CD4-positive, alpha-beta memory T cell (primary cell): Measurements from ENCODE around the gene GOLPH3. TPM values are rescaled to one million over a fixed set of nuclear protein-coding genes. Genes with fewer than 3 reads are reported as not detected.
"Not testable (repeated sequence)": the region's sequence is repeated elsewhere in the genome, so short reads cannot be mapped to it uniquely, and the experiment has no call there.

Source experiments
- CTCF ChIA-PET: fragments of 350-600 bp; sonication (Branson Sonifier 250); formaldehyde crosslinking; loops from one replicate; lab custom pipeline; 2021; ENCODE audit warnings: inconsistent platforms; ENCODE audit not compliant: partially characterized antibody; lab: Charles Lee
- POLR2A ChIA-PET: fragments of 350-600 bp; sonication (Branson Sonifier 250); formaldehyde crosslinking; loops from one replicate; lab custom pipeline; 2021; ENCODE audit not compliant: partially characterized antibody; lab: Charles Lee
- DNase-seq, 5 donors: peaks; one replicate each; pipeline versions ENCODE4 v3.0.0 to v3.0.0-alpha.2; 2020 to 2022; ENCODE audit warnings: mixed read lengths in 1 of 5
- H3K27ac ChIP-seq: one replicate; pipeline ENCODE4 v1.7.0; 2013; ENCODE audit warnings: low read depth, low read length
- H3K27me3 ChIP-seq: 2 replicates; pipeline ENCODE4 v1.7.0; 2013; ENCODE audit warnings: mild to moderate bottlenecking, low read length, moderate library complexity; ENCODE audit not compliant: insufficient read depth
- H3K36me3 ChIP-seq: 2 replicates; pipeline ENCODE4 v1.7.0; 2013; ENCODE audit warnings: mild to moderate bottlenecking, low read length, moderate library complexity; ENCODE audit not compliant: insufficient read depth
- H3K4me1 ChIP-seq: 2 replicates; pipeline ENCODE4 v1.7.0; 2013; ENCODE audit warnings: mild to moderate bottlenecking, low read length, moderate library complexity; ENCODE audit not compliant: insufficient read depth
- H3K4me3 ChIP-seq, 2 donors: one replicate each; pipeline ENCODE4 v1.7.0; 2013; ENCODE audit warnings: low read length in 2 of 2, mild to moderate bottlenecking in 1 of 2
- H3K9me3 ChIP-seq, 2 donors: one replicate each; pipeline ENCODE4 v1.7.0; 2013; ENCODE audit warnings: low read length in 2 of 2, control low read depth in 1 of 2; ENCODE audit not compliant: control insufficient read depth in 1 of 2
- H3K27ac Mint-ChIP-seq, 7 donors: one replicate each; pipeline ENCODE4 v1.8.0; 2020 to 2021; ENCODE audit warnings: mixed read lengths in 7 of 7, mild to moderate bottlenecking in 6 of 7, inconsistent platforms in 3 of 7, moderate library complexity in 3 of 7
- H3K27me3 Mint-ChIP-seq, 2 donors: one replicate each; pipeline ENCODE4 v1.8.0; 2020 to 2021; ENCODE audit warnings: mixed read lengths in 2 of 2
- H3K36me3 Mint-ChIP-seq, 2 donors: one replicate each; pipeline ENCODE4 v1.8.0; 2020 to 2021; ENCODE audit warnings: mixed read lengths in 2 of 2, inconsistent platforms in 1 of 2, mild to moderate bottlenecking in 1 of 2
- H3K4me1 Mint-ChIP-seq, 4 donors: one replicate each; pipeline ENCODE4 v1.8.0; 2020 to 2021; ENCODE audit warnings: mixed read lengths in 4 of 4, mild to moderate bottlenecking in 1 of 4
- H3K4me3 Mint-ChIP-seq, 8 donors: one replicate each; pipeline ENCODE4 v1.8.0; 2020 to 2021; ENCODE audit warnings: mixed read lengths in 8 of 8, mild to moderate bottlenecking in 7 of 8, moderate library complexity in 6 of 8, inconsistent platforms in 3 of 8
- H3K9me3 Mint-ChIP-seq, 8 donors: one replicate each; pipeline ENCODE4 v1.8.0; 2020 to 2021; ENCODE audit warnings: mixed read lengths in 8 of 8, mild to moderate bottlenecking in 5 of 8, inconsistent platforms in 3 of 8, moderate library complexity in 1 of 8
- intact Hi-C: fragments of 100-400 bp; cut with micrococcal nuclease; formaldehyde crosslinking; loops from one replicate; pipeline ENCODE4 v1.15.1; 2023
- polyA plus RNA-seq, 2 donors: library from polyadenylated mRNA; unstranded; fragments of 300-500 nt; fragmentation: Illumina TruSeq; gene quantifications; one replicate each; pipeline ENCODE4 v1.2.3, GENCODE V29; 2021
- total RNA-seq, 2 experiments: library from RNA; stranded (reverse); gene quantifications; one replicate each; pipeline ENCODE4 v1.2.3, GENCODE V29; 2021

The GOLPH3 gene
- total and polyA plus RNA-seq, 4 experiments from 2014 or later = 67.4 to 107 (median 86.2) TPM

- POLR2A ChIA-PET = no interaction called here
- Histone ChIP-seq H3K27me3 (no peaks in the 10 kb centered on the region), H3K36me3 (no peaks in the 10 kb centered on the region), H3K9me3 (no peaks in the 10 kb centered on the region), H3K27ac (no peak overlapping the region), H3K4me3 (no peak overlapping the region), H3K4me1 (no peaks in the 10 kb centered on the region)
- CTCF ChIA-PET = interaction anchor here (2.3 kb wide), 1 partner anchor 140 kb away, joined by 6 read pairs; no protein-coding TSS in a partner anchor
- no peak overlapping the region for H3K27ac Mint-ChIP-seq
- peaks cover 0 to 7% (median 0%) of the 10 kb centered on the region in 8 donors for H3K9me3 Mint-ChIP-seq
- no peak for DNase-seq
- H3K4me1 Mint-ChIP-seq = no peaks in the 10 kb centered on the region
- intact Hi-C loops = no loop called here
- no peak overlapping the region for H3K4me3 Mint-ChIP-seq
- no peaks in the 10 kb centered on the region for H3K36me3 Mint-ChIP-seq
- peaks cover 0 to 4% of the 10 kb centered on the region in 2 donors for H3K27me3 Mint-ChIP-seq
These were observed 16.0 kb upstream of the GOLPH3 start for GRCh38 chr5:32190095-32190494.

DNA sequence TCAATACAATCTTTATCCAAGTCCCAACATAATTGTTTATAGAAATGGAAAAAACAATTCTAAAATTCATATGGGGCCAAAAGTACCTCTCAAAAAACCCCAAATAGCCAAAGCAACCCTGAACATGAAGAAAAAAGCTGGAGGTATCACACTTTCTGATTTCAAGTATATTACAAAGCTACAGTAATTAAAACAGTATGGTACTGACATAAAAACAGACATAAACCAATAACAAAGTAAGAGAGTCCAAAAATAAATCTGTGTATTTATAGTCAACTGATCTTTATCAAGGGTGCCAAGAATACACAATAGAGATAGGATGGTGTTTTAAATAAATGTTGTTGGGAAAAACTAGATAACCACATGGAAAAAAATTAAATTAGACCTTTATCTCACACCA, 13.6 kb upstream of the GOLPH3 start:
- POLR2A ChIA-PET = no interaction called here
- intact Hi-C loops = no loop called here

DNA sequence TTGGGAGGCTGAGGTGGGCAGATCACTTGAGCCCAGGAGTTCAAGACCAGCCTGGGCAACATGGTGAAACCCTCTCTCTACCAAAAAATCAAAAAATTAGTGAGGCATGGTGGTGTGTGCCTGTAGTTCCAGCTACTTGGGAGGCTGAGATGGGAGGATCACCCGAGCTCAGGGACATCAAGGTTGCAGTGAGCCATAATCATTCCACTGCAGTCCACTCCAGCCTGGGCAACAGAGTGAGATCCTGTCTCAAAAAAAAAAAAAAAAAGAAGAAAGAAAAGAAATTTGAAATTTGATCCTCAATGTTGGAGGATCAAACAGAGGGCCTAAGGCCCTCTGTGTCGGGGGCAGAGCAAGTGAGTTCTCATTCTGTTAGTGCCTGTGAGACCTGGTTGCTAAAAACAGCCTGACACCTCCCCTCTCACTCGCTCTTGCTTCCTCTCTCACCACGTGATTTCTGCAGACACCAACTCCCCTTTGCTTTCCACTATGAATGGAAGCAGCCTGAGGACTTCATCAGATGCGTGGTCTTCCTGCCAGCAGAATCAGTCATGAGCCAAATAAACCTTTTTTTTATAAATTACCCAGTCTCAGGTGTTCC, 8.4 kb upstream of the GOLPH3 start:
- POLR2A ChIA-PET = no interaction called here
- no peaks in the 10 kb centered on the region for H3K36me3 Mint-ChIP-seq
- no peak for DNase-seq
- intact Hi-C loops = no loop called here
- peaks cover 0 to 3% (median under 1%) of the 10 kb centered on the region in 4 donors for H3K4me1 Mint-ChIP-seq
- Histone ChIP-seq H3K36me3 (no peaks in the 10 kb centered on the region), H3K27me3 (no peaks in the 10 kb centered on the region), H3K4me3 (no peak overlapping the region), H3K27ac (no peak overlapping the region), H3K4me1 (no peaks in the 10 kb centered on the region), H3K9me3 (no peaks in the 10 kb centered on the region)
- peaks cover 1 to 5% of the 10 kb centered on the region in 2 donors for H3K27me3 Mint-ChIP-seq
- peaks cover 0 to 3% (median 0%) of the 10 kb centered on the region in 8 donors for H3K9me3 Mint-ChIP-seq
- no peak overlapping the region for H3K27ac Mint-ChIP-seq
- no peak overlapping the region for H3K4me3 Mint-ChIP-seq
- CTCF ChIA-PET = no interaction called here

More for the DNA sequence above, 13.6 kb upstream of the GOLPH3 start:
- H3K27ac Mint-ChIP-seq = no peak overlapping the region
- Histone ChIP-seq H3K27ac (no peak overlapping the region), H3K9me3 (no peaks in the 10 kb centered on the region), H3K4me1 (no peaks in the 10 kb centered on the region), H3K4me3 (no peak overlapping the region), H3K27me3 (no peaks in the 10 kb centered on the region), H3K36me3 (no peaks in the 10 kb centered on the region)
- no peak overlapping the region for H3K4me3 Mint-ChIP-seq
- peaks cover 0 to 1% (median 0%) of the 10 kb centered on the region in 4 donors for H3K4me1 Mint-ChIP-seq
- DNase-seq = no peak
- no peaks in the 10 kb centered on the region for H3K36me3 Mint-ChIP-seq
- peaks cover 0 to 7% (median 0%) of the 10 kb centered on the region in 8 donors for H3K9me3 Mint-ChIP-seq
- CTCF ChIA-PET = no interaction called here
- H3K27me3 Mint-ChIP-seq = peaks cover 0 to 1% of the 10 kb centered on the region in 2 donors

GRCh38 chr5:32173267-32174010, 680 bp downstream of the GOLPH3 start:
- H3K36me3 ChIP-seq = peaks cover 3% of the 10 kb centered on the region
- Mint-ChIP-seq H3K4me3 (peak overlapping the region; percentile 94 to 99 (median 98)), H3K27me3 (peaks cover 2 to 4% of the 10 kb centered on the region in 2 donors), H3K4me1 (peaks cover 29 to 60% (median 38%) of the 10 kb centered on the region in 4 donors), H3K27ac (peak overlapping the region; percentile 93 to 99 (median 99)), H3K36me3 (peaks cover 24 to 44% of the 10 kb centered on the region in 2 donors), H3K9me3 (peaks cover 0 to 2% (median 0%) of the 10 kb centered on the region in 8 donors)
- peak overlapping the region; percentile 98 for H3K27ac ChIP-seq
- H3K4me3 ChIP-seq = peak overlapping the region; percentile 62 to 69
- intact Hi-C loops = loop anchor here (1.0 to 5.0 kb wide), 6 partner anchors 41 to 641 kb away; partner anchors contain the start of genes C5orf22, DROSHA, SUB1 and ZFR
- H3K9me3 ChIP-seq = no peaks in the 10 kb centered on the region
- CTCF ChIA-PET = interaction anchor here (0.6 to 1.1 kb wide), 5 partner anchors 9 to 416 kb away, joined by 3 read pairs; no protein-coding TSS in a partner anchor
- H3K27me3 ChIP-seq = no peaks in the 10 kb centered on the region
- peak in 4 of 5 donors; percentile 28 to 63 (median 42) for DNase-seq
- H3K4me1 ChIP-seq = peaks cover 38% of the 10 kb centered on the region
- POLR2A ChIA-PET = interaction anchor here (0.8 to 3.9 kb wide), 18 partner anchors 10 to 1835 kb away, joined by 3 to 19 read pairs (median 4); partner anchors contain the start of genes C5orf22, DROSHA, MTMR12 and SUB1

- Histone ChIP-seq H3K36me3 (peaks cover 5% of the 10 kb centered on the region), H3K27me3 (no peaks in the 10 kb centered on the region), H3K27ac (peak overlapping the region; percentile 98), H3K4me3 (peak overlapping the region; percentile 62 to 69), H3K4me1 (peaks cover 44% of the 10 kb centered on the region), H3K9me3 (no peaks in the 10 kb centered on the region)
- Mint-ChIP-seq H3K27ac (peak overlapping the region; percentile 93 to 99 (median 99)), H3K4me3 (peak overlapping the region; percentile 94 to 99 (median 98)), H3K9me3 (peaks cover 0 to 2% (median 0%) of the 10 kb centered on the region in 8 donors), H3K4me1 (peaks cover 32 to 64% (median 42%) of the 10 kb centered on the region in 4 donors), H3K36me3 (peaks cover 29 to 49% of the 10 kb centered on the region in 2 donors), H3K27me3 (peaks cover 2% of the 10 kb centered on the region in 2 donors)
- intact Hi-C loops = loop anchor here (1.0 to 5.0 kb wide), 4 partner anchors 9 to 641 kb away; partner anchors contain the start of genes C5orf22 and DROSHA
- ChIA-PET CTCF (interaction anchor here (1.2 kb wide), 1 partner anchor 96 kb away, joined by 3 read pairs; no protein-coding TSS in a partner anchor), POLR2A (interaction anchor here (0.9 to 3.9 kb wide), 10 partner anchors 9 to 1835 kb away, joined by 3 to 19 read pairs (median 8); partner anchors contain the start of genes C5orf22, DROSHA, MTMR12 and SUB1)
- peak in 4 of 5 donors; percentile 16 to 32 (median 26) for DNase-seq
These were observed 1.2 kb downstream of the GOLPH3 start for GRCh38 chr5:32172923-32173266.

- H3K4me1 Mint-ChIP-seq = peaks cover 32 to 59% (median 43%) of the 10 kb centered on the region in 4 donors
- POLR2A ChIA-PET = interaction anchor here (1.1 to 3.9 kb wide), 5 partner anchors 9 to 640 kb away, joined by 4 to 19 read pairs (median 12); partner anchors contain the start of genes C5orf22, DROSHA and MTMR12
- H3K9me3 ChIP-seq, H3K27me3 ChIP-seq, H3K9me3 Mint-ChIP-seq, H3K27me3 Mint-ChIP-seq, H3K36me3 ChIP-seq: not testable (repeated sequence)
- intact Hi-C loops = loop anchor here (1.0 to 5.0 kb wide), 4 partner anchors 8 to 640 kb away; partner anchors contain the start of genes C5orf22 and DROSHA
- H3K4me3 Mint-ChIP-seq = peak overlapping the region; percentile 94 to 99 (median 98)
- peak overlapping the region; percentile 98 for H3K27ac ChIP-seq
- peak in 4 of 5 donors; percentile 9 to 38 (median 20) for DNase-seq
- CTCF ChIA-PET = interaction anchor here (1.2 kb wide), 1 partner anchor 96 kb away, joined by 3 read pairs; no protein-coding TSS in a partner anchor
- peak overlapping the region; percentile 93 to 99 (median 99) for H3K27ac Mint-ChIP-seq
- H3K4me3 ChIP-seq = peak overlapping the region; percentile 62 to 69
- H3K36me3 Mint-ChIP-seq = peaks cover 29 to 51% of the 10 kb centered on the region in 2 donors
- peaks cover 49% of the 10 kb centered on the region for H3K4me1 ChIP-seq
These were observed 1.8 kb downstream of the GOLPH3 start for GRCh38 chr5:32172186-32172911.
